HCT116 (cell line): ENCODE data around the gene KLHL40.

Source experiments
- EZH2 ChIP-seq: fragments of 200-600 bp; sonication (generic); IDR thresholded peaks from 2 replicates; pipeline ENCODE4 v1.6.1; 2017; ENCODE audit warnings: antibody characterized with exemption, mixed run types
- TCF7L2 ChIP-seq: IDR thresholded peaks from 2 replicates; pipeline ENCODE4 v1.7.0; 2011; ENCODE audit warnings: borderline replicate concordance, inconsistent platforms; ENCODE audit not compliant: insufficient read depth, insufficient read length; ENCODE audit errors: extremely low read depth
- TF ChIP-seq, protein P1 (sequence below), 3 experiments: fragments of 200-600 bp in 1 of 3; sonication (generic) in 1 of 3; IDR thresholded peaks in 2 of 3; conservative IDR thresholded peaks in 1 of 3; 2 replicates each; pipeline ENCODE4 v1.5.1; 2012 to 2017; ENCODE audit warnings: low read depth in 2 of 3, low read length in 2 of 3, antibody characterized with exemption in 1 of 3, borderline replicate concordance in 1 of 3, control low read depth in 1 of 3, mild to moderate bottlenecking in 1 of 3, mixed read lengths in 1 of 3, mixed run types in 1 of 3, moderate library complexity in 1 of 3; ENCODE audit not compliant: insufficient read depth in 1 of 3

DNA sequence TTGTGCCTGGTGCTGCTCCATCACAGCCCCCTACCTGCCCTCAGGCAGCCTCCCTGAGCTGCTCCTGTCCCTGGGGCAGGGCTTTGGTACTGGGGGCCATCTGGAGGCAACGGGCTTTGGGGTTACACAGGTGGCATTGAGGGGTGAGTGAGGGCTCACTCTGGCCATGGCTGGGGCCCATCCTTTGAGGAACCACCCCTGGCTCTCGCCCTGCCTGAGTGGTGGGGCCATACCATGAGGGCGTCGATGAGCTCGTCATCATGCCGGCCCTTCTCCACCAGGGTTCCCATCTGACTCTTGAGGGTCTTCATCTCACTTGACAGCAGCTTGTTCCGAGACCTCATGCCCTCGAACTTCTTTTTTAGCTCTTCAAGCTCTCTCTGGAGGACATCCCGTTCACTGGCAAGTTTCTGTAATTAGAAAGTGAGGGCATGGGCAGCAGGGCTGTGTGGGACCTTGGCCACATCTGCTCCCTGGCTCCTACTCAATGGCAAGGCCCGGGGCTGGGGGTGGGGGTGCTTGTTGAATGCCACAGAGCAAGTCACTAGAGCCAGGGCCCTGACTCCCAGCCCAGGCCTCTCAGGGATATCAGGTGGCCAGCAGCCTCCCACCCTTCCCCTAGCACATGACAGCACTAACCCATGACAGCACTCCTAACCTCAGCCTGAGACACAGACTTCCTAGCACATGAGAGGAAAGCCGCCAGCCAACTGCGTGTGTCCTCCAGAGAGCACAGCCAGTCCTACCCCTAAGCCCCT lies 54.2 kb downstream of the KLHL40 start:
- TF ChIP-seq, protein P1, sequence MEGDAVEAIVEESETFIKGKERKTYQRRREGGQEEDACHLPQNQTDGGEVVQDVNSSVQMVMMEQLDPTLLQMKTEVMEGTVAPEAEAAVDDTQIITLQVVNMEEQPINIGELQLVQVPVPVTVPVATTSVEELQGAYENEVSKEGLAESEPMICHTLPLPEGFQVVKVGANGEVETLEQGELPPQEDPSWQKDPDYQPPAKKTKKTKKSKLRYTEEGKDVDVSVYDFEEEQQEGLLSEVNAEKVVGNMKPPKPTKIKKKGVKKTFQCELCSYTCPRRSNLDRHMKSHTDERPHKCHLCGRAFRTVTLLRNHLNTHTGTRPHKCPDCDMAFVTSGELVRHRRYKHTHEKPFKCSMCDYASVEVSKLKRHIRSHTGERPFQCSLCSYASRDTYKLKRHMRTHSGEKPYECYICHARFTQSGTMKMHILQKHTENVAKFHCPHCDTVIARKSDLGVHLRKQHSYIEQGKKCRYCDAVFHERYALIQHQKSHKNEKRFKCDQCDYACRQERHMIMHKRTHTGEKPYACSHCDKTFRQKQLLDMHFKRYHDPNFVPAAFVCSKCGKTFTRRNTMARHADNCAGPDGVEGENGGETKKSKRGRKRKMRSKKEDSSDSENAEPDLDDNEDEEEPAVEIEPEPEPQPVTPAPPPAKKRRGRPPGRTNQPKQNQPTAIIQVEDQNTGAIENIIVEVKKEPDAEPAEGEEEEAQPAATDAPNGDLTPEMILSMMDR (IDR thresholded peaks at IDR 0.05 in 2 of 3, conservative IDR thresholded peaks at IDR 0.05 in 1 of 3; ENCODE audit: borderline replicate concordance in 1 of 3, insufficient read depth in 1 of 3, low read depth in 2 of 3, low read length in 2 of 3), result no peak
- no peak for TF ChIP-seq EZH2
- TF ChIP-seq TCF7L2, result no peak
